K562 (cell line): ENCODE measurements around the gene CSNK1D. TPM values are rescaled to one million over a fixed set of nuclear protein-coding genes. Genes with fewer than 3 reads are reported as not detected.
A peak's percentile ranks its signal among the peaks of the same experiment; 100 is the strongest.

Experiments used
- BCOR ChIP-seq: fragments of 450-650 bp; IDR thresholded peaks from 2 replicates; pipeline ENCODE4 v1.6.1; 2016
- BDP1 ChIP-seq: IDR thresholded peaks from 3 replicates; pipeline ENCODE4 v1.6.1; 2011; ENCODE audit not compliant: insufficient read length, insufficient read depth
- CTBP1 ChIP-seq: fragments of 450-650 bp; IDR thresholded peaks from 2 replicates; pipeline ENCODE4 v1.6.1; 2016; ENCODE audit warnings: borderline replicate concordance
- FIP1L1 ChIP-seq: fragments of 200-400 bp; formaldehyde crosslinking; IDR thresholded peaks from 2 replicates; pipeline ENCODE4 v1.6.1; 2018; ENCODE audit warnings: mild to moderate bottlenecking, low read depth, low read length; ENCODE audit not compliant: poor library complexity, severe bottlenecking
- RBM14 ChIP-seq: fragments of 200-400 bp; formaldehyde crosslinking; IDR thresholded peaks from 2 replicates; pipeline ENCODE4 v1.6.1; 2018; ENCODE audit warnings: low read depth, mild to moderate bottlenecking, low read length, moderate library complexity, borderline replicate concordance; ENCODE audit not compliant: insufficient read depth
- SP1 ChIP-seq: sonication (generic); formaldehyde crosslinking; IDR thresholded peaks from 2 replicates; pipeline ENCODE4 v1.8.1; 2022; ENCODE audit warnings: mild to moderate bottlenecking, missing genetic modification reagents
- ZBTB33 ChIP-seq: sonication (generic); formaldehyde crosslinking; IDR thresholded peaks from 2 replicates; pipeline ENCODE4 v1.8.1; 2023; ENCODE audit warnings: mild to moderate bottlenecking, missing genetic modification reagents
- ZNF280A ChIP-seq: fragments of 450-650 bp; IDR thresholded peaks from 2 replicates; pipeline ENCODE4 v1.6.1; 2018; ENCODE audit warnings: mild to moderate bottlenecking, low read depth; ENCODE audit not compliant: partially characterized antibody
- polyA plus RNA-seq, 8 experiments: library from polyadenylated mRNA; depleted of rRNA in 4 of 8; stranded (reverse) in 5 of 8; unstranded in 3 of 8; fragments of >200 nt; fragmentation: Nextera tagmentation in 2 of 8; fragmentation: Illumina TruSeq in 1 of 8; extraction: Ambion mirVana in 2 of 8; extraction: Trizol in 1 of 8; gene quantifications; 2 replicates each; pipeline versions ENCODE4 v1.2.1 to v1.2.3, GENCODE V29; 2011 to 2014; ENCODE audit warnings: inconsistent platforms in 1 of 8, missing spikeins in 1 of 8
- total RNA-seq, 7 experiments: library from RNA; depleted of rRNA in 6 of 7; stranded (reverse); fragments of >200 nt in 6 of 7; fragmentation: Illumina TruSeq in 2 of 7; extraction: Trizol in 2 of 7; gene quantifications; 2 replicates each; pipeline versions ENCODE4 v1.2.1 to v1.2.3, GENCODE V29; 2011 to 2021; ENCODE audit warnings: low replicate concordance in 1 of 7

CSNK1D gene
- total and polyA plus RNA-seq, 9 of the 15 experiments (the other 6 are each of a cell fraction or from before 2014, with no cell fraction given): 6.5 to 133 (median 41.3) TPM

- TF ChIP-seq ZBTB33 (CRISPR knock-in tag) (peak; percentile 99), BCOR (peak; percentile 43; the same call in 1 of the 2 replicates), CTBP1 (0 out of 2 replicates have a peak, but pooled peaks have one; percentile 32), SP1 (CRISPR knock-in tag) (no peak), ZNF280A (no peak), FIP1L1 (peak; percentile 54), RBM14 (no peak), BDP1 (no peak)
These were observed 27.3 kb upstream of the CSNK1D start (continued) for GRCh38 chr17:82300707-82301270.
